ENCODE measurements around the gene RAP2A.

RAP2A gene

DNA sequence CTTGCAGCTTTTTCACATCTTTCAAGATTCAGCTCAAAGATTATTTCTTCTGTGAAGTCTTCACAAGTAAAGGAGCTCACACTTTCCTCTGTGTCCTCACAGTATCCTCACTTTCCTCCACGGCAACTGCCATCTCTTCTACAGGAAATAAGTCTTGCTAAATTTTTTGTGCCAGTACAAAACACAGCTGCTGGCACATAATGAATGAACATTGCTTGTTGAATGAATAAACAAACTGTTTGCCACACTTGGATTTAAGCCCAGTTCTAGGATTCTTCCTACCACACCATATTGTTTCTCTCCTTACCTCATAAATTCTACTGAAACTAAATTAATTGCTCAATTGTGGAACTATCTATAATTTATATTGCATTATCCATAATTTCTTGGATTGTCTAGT lies 59.5 kb downstream of the RAP2A start:
- Histone ChIP-seq H3K27ac (ENCODE audit: low read depth, low read length, poor library complexity, severe bottlenecking) (no peak overlapping the region), H3K4me1 (ENCODE audit: insufficient read depth, low read length, severe bottlenecking) (no peaks in the 10 kb centered on the region), H3K27me3 (ENCODE audit: insufficient read depth, low read length) (no peaks in the 10 kb centered on the region), H2AFZ (ENCODE audit: low read length) (no peak overlapping the region), H3K9ac (ENCODE audit: low read length) (no peak overlapping the region), H3K9me2 (ENCODE audit: low read depth, low read length) (no peaks in the 10 kb centered on the region), H3F3A (ENCODE audit: insufficient read depth, low read length) (no peaks in the 10 kb centered on the region), H3K9me3 (ENCODE audit: low read length) (peaks cover 6% of the 10 kb centered on the region; the same call in 1 of the 2 replicates), H3K79me2 (ENCODE audit: insufficient read depth, low read length) (no peaks in the 10 kb centered on the region), H4K20me1 (ENCODE audit: insufficient read depth, low read length) (no peaks in the 10 kb centered on the region), H3K4me3 (ENCODE audit: low read depth, low read length, poor library complexity, severe bottlenecking) (no peak overlapping the region), H3K36me3 (ENCODE audit: insufficient read depth, low read length) (no peaks in the 10 kb centered on the region), H3K4me2 (ENCODE audit: low read length) (no peak overlapping the region)
- TF ChIP-seq, protein P1, sequence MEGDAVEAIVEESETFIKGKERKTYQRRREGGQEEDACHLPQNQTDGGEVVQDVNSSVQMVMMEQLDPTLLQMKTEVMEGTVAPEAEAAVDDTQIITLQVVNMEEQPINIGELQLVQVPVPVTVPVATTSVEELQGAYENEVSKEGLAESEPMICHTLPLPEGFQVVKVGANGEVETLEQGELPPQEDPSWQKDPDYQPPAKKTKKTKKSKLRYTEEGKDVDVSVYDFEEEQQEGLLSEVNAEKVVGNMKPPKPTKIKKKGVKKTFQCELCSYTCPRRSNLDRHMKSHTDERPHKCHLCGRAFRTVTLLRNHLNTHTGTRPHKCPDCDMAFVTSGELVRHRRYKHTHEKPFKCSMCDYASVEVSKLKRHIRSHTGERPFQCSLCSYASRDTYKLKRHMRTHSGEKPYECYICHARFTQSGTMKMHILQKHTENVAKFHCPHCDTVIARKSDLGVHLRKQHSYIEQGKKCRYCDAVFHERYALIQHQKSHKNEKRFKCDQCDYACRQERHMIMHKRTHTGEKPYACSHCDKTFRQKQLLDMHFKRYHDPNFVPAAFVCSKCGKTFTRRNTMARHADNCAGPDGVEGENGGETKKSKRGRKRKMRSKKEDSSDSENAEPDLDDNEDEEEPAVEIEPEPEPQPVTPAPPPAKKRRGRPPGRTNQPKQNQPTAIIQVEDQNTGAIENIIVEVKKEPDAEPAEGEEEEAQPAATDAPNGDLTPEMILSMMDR (IDR thresholded peaks at IDR 0.05; ENCODE audit: low read length) = no peak
- no peak for TF ChIP-seq EZH2 (IDR thresholded peaks at IDR 0.05; ENCODE audit: borderline replicate concordance, low read length)

DNA sequence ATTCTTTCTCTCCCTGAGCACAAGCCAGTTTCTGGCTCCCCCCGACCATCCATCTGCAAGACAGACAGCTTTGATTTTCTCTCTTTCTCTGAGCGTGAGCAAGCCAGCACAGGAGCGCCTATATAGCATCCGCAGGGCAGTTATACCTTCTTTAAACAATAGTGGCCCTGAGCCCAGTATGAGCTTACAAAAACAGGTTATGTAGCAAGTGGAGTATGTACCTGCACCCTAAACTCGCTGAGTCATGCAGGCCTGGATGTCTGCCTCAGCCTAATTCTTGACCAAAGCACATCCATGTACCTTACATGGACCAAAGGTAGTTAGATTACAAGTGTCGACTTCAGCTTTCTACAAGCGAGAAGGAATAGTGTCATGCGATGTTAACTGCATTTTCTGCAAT lies 61.7 kb downstream of the RAP2A start:
- Histone ChIP-seq H4K20me1 (ENCODE audit: insufficient read depth, low read length) (no peaks in the 10 kb centered on the region), H3K4me1 (ENCODE audit: insufficient read depth, low read length, severe bottlenecking) (no peaks in the 10 kb centered on the region), H3K9me3 (ENCODE audit: low read length) (peaks cover 6% of the 10 kb centered on the region; the same call in 1 of the 2 replicates), H3K9me2 (ENCODE audit: low read depth, low read length) (no peaks in the 10 kb centered on the region), H3F3A (ENCODE audit: insufficient read depth, low read length) (no peaks in the 10 kb centered on the region), H3K4me2 (ENCODE audit: low read length) (no peak overlapping the region), H3K4me3 (ENCODE audit: low read depth, low read length, poor library complexity, severe bottlenecking) (no peak overlapping the region), H3K27me3 (ENCODE audit: insufficient read depth, low read length) (no peaks in the 10 kb centered on the region), H3K9ac (ENCODE audit: low read length) (no peak overlapping the region), H3K36me3 (ENCODE audit: insufficient read depth, low read length) (no peaks in the 10 kb centered on the region), H3K27ac (ENCODE audit: low read depth, low read length, poor library complexity, severe bottlenecking) (no peak overlapping the region), H2AFZ (ENCODE audit: low read length) (no peak overlapping the region), H3K79me2 (ENCODE audit: insufficient read depth, low read length) (no peaks in the 10 kb centered on the region)
- TF ChIP-seq EZH2 (IDR thresholded peaks at IDR 0.05; ENCODE audit: borderline replicate concordance, low read length) = no peak
- TF ChIP-seq, protein P1 (IDR thresholded peaks at IDR 0.05; ENCODE audit: low read length) = no peak

DNA sequence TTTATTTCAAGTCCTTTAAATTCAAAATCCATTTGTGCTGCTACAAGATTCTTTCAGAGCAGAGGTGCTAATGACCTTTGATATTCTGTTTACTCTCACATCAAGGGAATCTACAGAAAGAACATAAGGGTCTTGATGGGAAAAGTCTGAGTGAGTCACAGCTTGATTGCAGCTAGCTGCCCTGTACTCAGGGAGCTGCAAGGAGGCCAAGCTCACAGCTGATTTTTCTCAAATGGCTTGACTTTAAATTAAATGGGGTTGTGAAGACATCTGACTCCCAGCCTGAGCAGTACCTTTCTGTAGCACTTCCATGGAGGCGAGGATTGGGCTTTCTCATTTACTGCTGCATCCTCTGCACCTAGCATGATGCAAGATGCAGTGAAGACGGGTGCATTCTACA lies 62.5 kb downstream of the RAP2A start:
- H2AFZ ChIP-seq (ENCODE audit: low read length) = no peak overlapping the region
- H3K36me3 ChIP-seq (ENCODE audit: insufficient read depth, low read length) = no peaks in the 10 kb centered on the region
- no peak overlapping the region for H3K9ac ChIP-seq (ENCODE audit: low read length)
- TF ChIP-seq, protein P1 (IDR thresholded peaks at IDR 0.05; ENCODE audit: low read length) = no peak
- TF ChIP-seq EZH2 (IDR thresholded peaks at IDR 0.05; ENCODE audit: borderline replicate concordance, low read length) = no peak
- H3K9me3 ChIP-seq (ENCODE audit: low read length) = no peaks in the 10 kb centered on the region; the same call in 1 of the 2 replicates
- no peak overlapping the region for H3K27ac ChIP-seq (ENCODE audit: low read depth, low read length, poor library complexity, severe bottlenecking)
- no peaks in the 10 kb centered on the region for H4K20me1 ChIP-seq (ENCODE audit: insufficient read depth, low read length)
- H3K4me2 ChIP-seq (ENCODE audit: low read length) = no peak overlapping the region
- H3K79me2 ChIP-seq (ENCODE audit: insufficient read depth, low read length) = no peaks in the 10 kb centered on the region
- no peaks in the 10 kb centered on the region for H3K27me3 ChIP-seq (ENCODE audit: insufficient read depth, low read length)
- no peak overlapping the region for H3K4me3 ChIP-seq (ENCODE audit: low read depth, low read length, poor library complexity, severe bottlenecking)
- H3K9me2 ChIP-seq (ENCODE audit: low read depth, low read length) = no peaks in the 10 kb centered on the region
- no peaks in the 10 kb centered on the region for H3K4me1 ChIP-seq (ENCODE audit: insufficient read depth, low read length, severe bottlenecking)
- H3F3A ChIP-seq (ENCODE audit: insufficient read depth, low read length) = no peaks in the 10 kb centered on the region
